ENCODE measurements around the gene HYAL3.
"Not testable (repeated sequence)": the region's sequence is repeated elsewhere in the genome, so short reads cannot be mapped to it uniquely, and the experiment has no call there.

- not testable (repeated sequence) for TF ChIP-seq CTCF (IDR thresholded peaks at IDR 0.05); ZFX (IDR thresholded peaks at IDR 0.05; ENCODE audit: borderline replicate concordance)
These were observed 54.4 kb downstream of the HYAL3 start for GRCh38 chr3:50244813-50245212.
